Natural killer cell (primary cell): ENCODE data around the gene SFTPB. TPM values are rescaled to one million over a fixed set of nuclear protein-coding genes. Genes with fewer than 3 reads are reported as not detected.

ENCODE experiments used
- ATAC-seq, 3 donors: fragments of 150-1000 bp in 2 of 3; fragments of 200-7000 bp in 1 of 3; cut with Tn5 transposase; 1 replicate in 1 of 3; 2 replicates in 2 of 3; pipeline ENCODE4 v1.10.0; 2021; ENCODE audit warnings: mild to moderate bottlenecking in 2 of 3, moderate library complexity in 2 of 3
- DNase-seq, 2 donors: peaks; one replicate each; pipeline versions ENCODE4 v3.0.0 to v3.0.0-alpha.2; 2013 to 2021; ENCODE audit warnings: mixed read lengths in 1 of 2
- H3K27ac ChIP-seq: one replicate; pipeline ENCODE4 v1.5.1; 2013; ENCODE audit warnings: mild to moderate bottlenecking, low read length
- H3K27me3 ChIP-seq: one replicate; pipeline ENCODE4 v1.6.1; 2013; ENCODE audit warnings: low read length; ENCODE audit not compliant: control insufficient read depth, insufficient read depth
- H3K36me3 ChIP-seq: one replicate; pipeline ENCODE4 v1.6.1; 2013; ENCODE audit warnings: low read length; ENCODE audit not compliant: control insufficient read depth, insufficient read depth
- H3K4me1 ChIP-seq: one replicate; pipeline ENCODE4 v1.6.1; 2013; ENCODE audit warnings: low read length; ENCODE audit not compliant: control insufficient read depth, insufficient read depth
- H3K4me3 ChIP-seq: one replicate; pipeline ENCODE4 v1.5.1; 2013; ENCODE audit warnings: low read length
- H3K9me3 ChIP-seq: one replicate; pipeline ENCODE4 v1.6.1; 2013; ENCODE audit warnings: low read length; ENCODE audit not compliant: control insufficient read depth, insufficient read depth
- H3K27ac Mint-ChIP-seq, 2 donors: one replicate each; pipeline ENCODE4 v1.8.0; 2022; ENCODE audit warnings: mild to moderate bottlenecking in 2 of 2, mixed read lengths in 2 of 2, moderate library complexity in 1 of 2
- H3K27me3 Mint-ChIP-seq, 2 donors: one replicate each; pipeline ENCODE4 v1.8.0; 2022; ENCODE audit warnings: low read depth in 2 of 2, mixed read lengths in 2 of 2
- H3K36me3 Mint-ChIP-seq: one replicate; pipeline ENCODE4 v1.8.0; 2022; ENCODE audit warnings: mixed read lengths
- H3K4me1 Mint-ChIP-seq, 2 donors: one replicate each; pipeline ENCODE4 v1.8.0; 2022; ENCODE audit warnings: mixed read lengths in 2 of 2
- H3K4me3 Mint-ChIP-seq: one replicate; pipeline ENCODE4 v1.8.0; 2022; ENCODE audit warnings: mild to moderate bottlenecking, moderate library complexity, mixed read lengths
- H3K9me3 Mint-ChIP-seq, 2 donors: one replicate each; pipeline ENCODE4 v1.8.0; 2022; ENCODE audit warnings: mixed read lengths in 2 of 2
- CTCF ChIP-seq: fragments of 200-600 bp; IDR thresholded peaks from one replicate; pipeline ENCODE4 v1.8.0; 2022; ENCODE audit warnings: antibody characterized with exemption
- WGBS: methylation state at CpG from one replicate; pipeline ENCODE4 v1.1.7; 2013; ENCODE audit warnings: missing lambda C conversion rate; ENCODE audit not compliant: insufficient coverage; 5-methylcytosine and 5-hydroxymethylcytosine counted together
- intact Hi-C: fragments of 100-400 bp; cut with micrococcal nuclease; formaldehyde crosslinking; loops from one replicate; pipeline ENCODE4 v1.14.2; 2022
- total RNA-seq, 4 donors: library from RNA; stranded (reverse); fragments of 120-200 nt in 1 of 4; gene quantifications; one replicate each; pipeline versions ENCODE4 v1.2.3 to v1.2.4, GENCODE V29; 2013 to 2022

The SFTPB gene
- total RNA-seq, 3 donors from 2014 or later (not counting 1 experiment from before 2014, with no cell fraction given) = not detected

DNA sequence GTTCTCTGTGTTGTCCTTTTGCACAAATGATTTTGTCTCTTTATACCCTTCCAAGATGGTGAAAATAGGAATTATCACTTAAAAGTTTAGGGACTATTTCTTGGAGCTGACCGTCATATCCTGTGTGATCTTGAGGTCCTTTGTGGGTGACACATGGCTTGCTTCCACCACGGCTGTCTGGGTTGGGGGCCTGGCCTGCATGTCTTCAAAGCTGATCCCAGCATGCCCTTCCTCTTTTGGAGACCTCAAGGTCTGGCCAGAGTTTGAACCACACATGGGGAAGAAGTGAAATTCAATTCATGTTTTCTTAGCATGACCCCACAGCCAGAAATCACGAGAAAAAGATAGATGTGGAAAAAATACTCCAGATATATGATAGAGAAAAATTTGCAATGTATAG is 14.0 kb downstream of the SFTPB start:
- peaks cover 0 to 3% of the 10 kb centered on the region in 2 donors for H3K27me3 Mint-ChIP-seq
- no peak overlapping the region for H3K27ac Mint-ChIP-seq
- no peaks in the 10 kb centered on the region for H3K9me3 Mint-ChIP-seq
- intact Hi-C loops = no loop called here
- Histone ChIP-seq H3K9me3 (no peaks in the 10 kb centered on the region), H3K36me3 (peaks cover 34% of the 10 kb centered on the region), H3K27ac (no peak overlapping the region), H3K4me3 (no peak overlapping the region), H3K27me3 (no peaks in the 10 kb centered on the region), H3K4me1 (peaks cover 5% of the 10 kb centered on the region)
- no peaks in the 10 kb centered on the region for H3K36me3 Mint-ChIP-seq
- no peak for TF ChIP-seq CTCF
- 32% methylated on average over 2 of the region's 3 CpGs for WGBS
- H3K4me3 Mint-ChIP-seq = no peak overlapping the region
- H3K4me1 Mint-ChIP-seq = peaks cover 3 to 8% of the 10 kb centered on the region in 2 donors
- DNase-seq = no peak
- ATAC-seq = peak in 2 of 3 donors; percentile 26 to 49

GRCh38 chr2:85652056-85652455 is 15.9 kb downstream of the SFTPB start:
- Mint-ChIP-seq H3K9me3 (no peaks in the 10 kb centered on the region), H3K36me3 (peaks cover 11% of the 10 kb centered on the region), H3K4me1 (peaks cover 0 to 5% of the 10 kb centered on the region in 2 donors), H3K4me3 (no peak overlapping the region), H3K27ac (peak overlapping the region in 1 of 2 donors; percentile 45), H3K27me3 (no peaks in the 10 kb centered on the region)
- no peak overlapping the region for H3K27ac ChIP-seq
- intact Hi-C loops = no loop called here
- TF ChIP-seq CTCF = no peak
- WGBS = 100% methylated on average over 2 of the region's 2 CpGs
- no peaks in the 10 kb centered on the region for H3K9me3 ChIP-seq
- H3K27me3 ChIP-seq = no peaks in the 10 kb centered on the region
- H3K4me1 ChIP-seq = peaks cover 10% of the 10 kb centered on the region
- DNase-seq = no peak
- ATAC-seq = no peak
- H3K36me3 ChIP-seq = peaks cover 54% of the 10 kb centered on the region
- no peak overlapping the region for H3K4me3 ChIP-seq

DNA sequence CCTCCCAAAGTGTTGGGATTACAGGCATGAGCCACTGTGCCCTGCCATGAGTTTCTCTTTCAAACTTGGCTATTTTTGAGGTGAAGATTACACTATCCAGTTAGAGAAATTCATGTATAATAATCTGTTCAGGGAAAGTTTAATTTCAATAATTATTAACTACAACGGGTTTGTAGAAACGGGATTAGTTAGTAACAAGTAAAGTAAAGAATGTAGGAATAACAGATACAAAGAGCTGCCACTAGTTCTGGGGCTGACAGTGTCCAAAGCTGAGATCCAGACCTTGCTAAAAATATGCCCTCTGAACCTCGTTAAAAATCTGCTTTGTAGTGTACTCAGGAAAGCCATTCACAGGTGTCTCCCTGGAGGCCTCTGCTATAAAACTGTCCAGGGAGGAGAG is 16.9 kb downstream of the SFTPB start:
- H3K4me3 ChIP-seq = no peak overlapping the region
- no peak overlapping the region for H3K4me3 Mint-ChIP-seq
- H3K4me1 ChIP-seq = peaks cover 10% of the 10 kb centered on the region
- DNase-seq (no peak), ATAC-seq (no peak)
- H3K36me3 Mint-ChIP-seq = peaks cover 11% of the 10 kb centered on the region
- no peaks in the 10 kb centered on the region for H3K27me3 ChIP-seq
- no peaks in the 10 kb centered on the region for H3K9me3 Mint-ChIP-seq
- WGBS = 94% methylated on average over 3 of the region's 3 CpGs
- peaks cover 0 to 5% of the 10 kb centered on the region in 2 donors for H3K4me1 Mint-ChIP-seq
- intact Hi-C loops = no loop called here
- no peaks in the 10 kb centered on the region for H3K9me3 ChIP-seq
- H3K27ac ChIP-seq = no peak overlapping the region
- TF ChIP-seq CTCF = no peak
- H3K36me3 ChIP-seq = peaks cover 58% of the 10 kb centered on the region
- H3K27me3 Mint-ChIP-seq = no peaks in the 10 kb centered on the region
- H3K27ac Mint-ChIP-seq = no peak overlapping the region

DNA sequence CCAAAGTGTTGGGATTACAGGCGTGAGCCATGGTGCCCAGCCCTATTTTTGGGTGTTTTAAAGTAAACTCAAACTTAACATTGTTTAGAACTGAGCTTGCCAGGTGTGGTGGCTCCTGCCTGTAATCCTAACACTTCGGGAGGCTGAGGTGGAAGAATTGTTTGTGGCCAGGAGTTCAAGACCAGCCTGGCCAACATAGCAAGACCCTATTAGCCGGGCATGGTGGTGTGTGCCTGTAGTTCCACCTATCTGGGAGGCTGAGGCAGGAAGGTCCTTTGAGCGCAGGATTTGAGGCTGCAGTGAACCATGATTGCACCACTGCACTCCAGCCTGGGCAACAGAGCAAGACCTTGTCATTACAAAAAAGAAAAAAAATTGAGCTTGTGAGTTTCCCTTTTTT is 17.5 kb downstream of the SFTPB start:
- no peaks in the 10 kb centered on the region for H3K27me3 Mint-ChIP-seq
- no peak for TF ChIP-seq CTCF
- DNase-seq (no peak), ATAC-seq (no peak)
- no peak overlapping the region for H3K4me3 Mint-ChIP-seq
- H3K27ac Mint-ChIP-seq = no peak overlapping the region
- 98% methylated on average over 4 of the region's 4 CpGs for WGBS
- peaks cover 11% of the 10 kb centered on the region for H3K36me3 Mint-ChIP-seq
- H3K9me3 Mint-ChIP-seq = no peaks in the 10 kb centered on the region
- Histone ChIP-seq H3K36me3 (peaks cover 65% of the 10 kb centered on the region), H3K27me3 (no peaks in the 10 kb centered on the region), H3K4me1 (peaks cover 10% of the 10 kb centered on the region), H3K9me3 (no peaks in the 10 kb centered on the region), H3K4me3 (no peak overlapping the region), H3K27ac (no peak overlapping the region)
- intact Hi-C loops = no loop called here
- H3K4me1 Mint-ChIP-seq = peaks cover 0 to 5% of the 10 kb centered on the region in 2 donors
